ENCODE measurements around the gene ABCC6. TPM values are rescaled to one million over a fixed set of nuclear protein-coding genes. Genes with fewer than 3 reads are reported as not detected.
A peak's percentile ranks its signal among the peaks of the same experiment; 100 is the strongest.
"Not testable (repeated sequence)": the region's sequence is repeated elsewhere in the genome, so short reads cannot be mapped to it uniquely, and the experiment has no call there.

Gene ABCC6
- total RNA-seq (2016; rRNA removed; fragmentation: Illumina TruSeq; extraction: Trizol) (69.0 and 105 TPM in 2 replicates), polyA plus RNA-seq (2011; rRNA removed) (82.4 and 93.6 TPM in 2 replicates), polyA minus RNA-seq (2011; rRNA and poly(A)+ RNA removed; ENCODE audit: low replicate concordance) (3.8 and 144 TPM in 2 replicates), Bru-seq, nascent RNA (percentile 90 among the genes with signal in this experiment), BruChase-seq, experiment 1, labeled RNA remaining after a 6-hour chase (percentile 78 among the genes with signal in this experiment), BruChase-seq, experiment 2, labeled RNA remaining after a 2-hour chase (percentile 89 among the genes with signal in this experiment)
- 46.6 and 50.0 TPM in 2 replicates for total RNA-seq (2016; cell fraction: cytosol; rRNA removed; fragmentation: Illumina TruSeq; extraction: Trizol; ENCODE audit: low read depth)
- 66.2 and 111 TPM in 2 replicates for total RNA-seq (2016; cell fraction: insoluble cytoplasmic fraction; rRNA removed; fragmentation: Illumina TruSeq; extraction: Trizol)
- total RNA-seq (2016; cell fraction: membrane; rRNA removed; fragmentation: Illumina TruSeq; extraction: Trizol), result 72.4 and 74.0 TPM in 2 replicates
- 130 and 145 TPM in 2 replicates for total RNA-seq (2016; cell fraction: nucleus; rRNA removed; fragmentation: Illumina TruSeq; extraction: Trizol)
- 54.2 and 60.1 TPM in 2 replicates for polyA plus RNA-seq (2011; cell fraction: cytosol; rRNA removed)
- 278 and 296 TPM in 2 replicates for polyA plus RNA-seq (2011; cell fraction: nucleus; rRNA removed)
- polyA plus RNA-seq (2012), result 40.5 and 55.8 TPM in 2 replicates
- polyA plus RNA-seq (2016; cell fraction: cytosol; fragmentation: Illumina TruSeq; extraction: Trizol; ENCODE audit: low read depth), result 42.5 and 47.9 TPM in 2 replicates
- 81.9 and 89.8 TPM in 2 replicates for polyA plus RNA-seq (2016; cell fraction: insoluble cytoplasmic fraction; fragmentation: Illumina TruSeq; extraction: Trizol; ENCODE audit: low read depth)
- polyA plus RNA-seq (2016; cell fraction: membrane; fragmentation: Illumina TruSeq; extraction: Trizol; ENCODE audit: low read depth), result 76.1 and 80.8 TPM in 2 replicates
- polyA plus RNA-seq (2016; cell fraction: nucleus; fragmentation: Illumina TruSeq; extraction: Trizol; ENCODE audit: insufficient read depth, low read depth), result 234 and 237 TPM in 2 replicates
- 22.9 and 30.3 TPM in 2 replicates for polyA minus RNA-seq (2011; cell fraction: cytosol; rRNA and poly(A)+ RNA removed)
- 184 and 244 TPM in 2 replicates for polyA minus RNA-seq (2011; cell fraction: nucleus; rRNA and poly(A)+ RNA removed)
- long read RNA-seq, experiment 1, full-length matches to known transcripts, result 51 of 68 reads
- long read RNA-seq, experiment 1, partial matches to known transcripts, result 13 of 68 reads
- long read RNA-seq, experiment 1, other reads (novel, unspliced or antisense), result 4 of 68 reads
- long read RNA-seq, experiment 2, full-length matches to known transcripts, result 37 of 85 reads
- long read RNA-seq, experiment 2, partial matches to known transcripts, result 17 of 85 reads
- long read RNA-seq, experiment 2, other reads (novel, unspliced or antisense), result 31 of 85 reads

GRCh38 chr16:16222850-16223661, at the start of gene ABCC6:
Gene ABCC6 (minus strand): TSS chr16:16223494. CDS start chr16:16223434, 60 bp downstream.
- WGBS (ENCODE audit: low lambda C conversion rate), result 1% methylated on average over 19 of the region's 38 CpGs
- in situ Hi-C loops (cut with HindIII; ENCODE audit: extremely low pct_ligation_motif_present, low pct_unique_long_range_greater_than_20kb); H3K27me3 ChIP-seq (ENCODE audit: control insufficient read depth in 1 of 2, insufficient read depth in 2 of 2, low read length in 2 of 2); POLR2A ChIA-PET; CTCF ChIA-PET (ENCODE audit: low intra/inter-chr PET ratio, low total read pairs); DNase-seq (ENCODE audit: low spot score); H3K79me2 ChIP-seq (ENCODE audit: insufficient read depth, low read length); H3K9me3 ChIP-seq (ENCODE audit: low read length); H2AFZ ChIP-seq (ENCODE audit: low read length); H4K20me1 ChIP-seq (ENCODE audit: insufficient read depth, low read length); FAIRE-seq; H3K4me1 ChIP-seq (ENCODE audit: insufficient read depth, low read length); H3K36me3 ChIP-seq (replicated peaks in 1 of 2; ENCODE audit: control insufficient read depth in 1 of 2, insufficient read depth in 2 of 2, low read length in 2 of 2); intact Hi-C loops (cut with micrococcal nuclease; ENCODE audit: unreplicated experiment): not testable (repeated sequence)
- peak within 1 kb of the TSS; percentile 68 to 70 (median 68) for H3K4me3 ChIP-seq (replicated peaks in 1 of 3; ENCODE audit: insufficient read depth in 1 of 3, low read depth in 2 of 3, low read length in 3 of 3)
- ATAC-seq, result peak; percentile 99
- H3K27ac ChIP-seq (ENCODE audit: extremely low read length, insufficient read depth, low read length), result peak within 1 kb of the TSS; percentile 80
- BruUV-seq (replicated peaks), result TSS peak; percentile 65
- H3K4me2 ChIP-seq (ENCODE audit: low read depth, low read length), result peak within 1 kb of the TSS; percentile 60
- H3K9ac ChIP-seq (ENCODE audit: insufficient read depth, low read depth, low read length), result peak within 1 kb of the TSS; percentile 70
- TF ChIP-seq HOXA3 (CRISPR knock-in tag; IDR thresholded peaks at IDR 0.05) (peak; percentile 58; the same call in 1 of the 2 replicates), ZFY (CRISPR knock-in tag; IDR thresholded peaks at IDR 0.05) (peak; percentile 70), TFDP2 (CRISPR knock-in tag; IDR thresholded peaks at IDR 0.05) (0 out of 2 replicates have a peak, but pooled peaks have one; percentile 38), ZNF704 (CRISPR knock-in tag; IDR thresholded peaks at IDR 0.05; ENCODE audit: borderline replicate concordance) (peak; percentile 77; the same call in 1 of the 2 replicates), HOMEZ (CRISPR knock-in tag; IDR thresholded peaks at IDR 0.05; ENCODE audit: low read depth) (0 out of 2 replicates have a peak, but pooled peaks have one; percentile 24), ZBED4 (CRISPR knock-in tag; IDR thresholded peaks at IDR 0.05; ENCODE audit: borderline replicate concordance) (peak; percentile 87)

Data from HepG2 (cell line).